ENCODE data around the gene TPRG1. TPM values are rescaled to one million over a fixed set of nuclear protein-coding genes. Genes with fewer than 3 reads are reported as not detected.

Gene TPRG1
- total RNA-seq, 1 donor from 2014 or later = 23.4 TPM

DNA sequence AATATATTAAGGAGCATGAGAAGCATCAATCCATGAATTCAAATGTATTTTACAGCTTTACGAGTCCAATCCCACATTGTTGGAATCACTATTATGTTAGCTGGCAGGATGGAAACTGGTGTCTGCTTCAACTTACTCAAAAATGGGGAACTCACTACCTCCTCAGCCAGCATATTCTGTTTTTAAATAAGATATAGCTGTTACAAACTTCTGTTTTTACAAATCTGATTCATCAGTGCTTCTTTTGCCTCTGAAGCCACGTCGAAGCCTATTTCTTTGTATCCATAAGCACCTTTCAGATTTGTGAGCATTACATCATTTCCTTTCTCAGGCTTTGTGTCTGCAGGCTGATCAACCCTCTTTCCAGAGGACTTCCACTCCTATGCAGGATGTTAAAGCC lies 105.9 kb downstream of the TPRG1 start:
- H3K27me3 ChIP-seq (ENCODE audit: low read depth) = no peaks in the 10 kb centered on the region
- TF ChIP-seq, protein P1, sequence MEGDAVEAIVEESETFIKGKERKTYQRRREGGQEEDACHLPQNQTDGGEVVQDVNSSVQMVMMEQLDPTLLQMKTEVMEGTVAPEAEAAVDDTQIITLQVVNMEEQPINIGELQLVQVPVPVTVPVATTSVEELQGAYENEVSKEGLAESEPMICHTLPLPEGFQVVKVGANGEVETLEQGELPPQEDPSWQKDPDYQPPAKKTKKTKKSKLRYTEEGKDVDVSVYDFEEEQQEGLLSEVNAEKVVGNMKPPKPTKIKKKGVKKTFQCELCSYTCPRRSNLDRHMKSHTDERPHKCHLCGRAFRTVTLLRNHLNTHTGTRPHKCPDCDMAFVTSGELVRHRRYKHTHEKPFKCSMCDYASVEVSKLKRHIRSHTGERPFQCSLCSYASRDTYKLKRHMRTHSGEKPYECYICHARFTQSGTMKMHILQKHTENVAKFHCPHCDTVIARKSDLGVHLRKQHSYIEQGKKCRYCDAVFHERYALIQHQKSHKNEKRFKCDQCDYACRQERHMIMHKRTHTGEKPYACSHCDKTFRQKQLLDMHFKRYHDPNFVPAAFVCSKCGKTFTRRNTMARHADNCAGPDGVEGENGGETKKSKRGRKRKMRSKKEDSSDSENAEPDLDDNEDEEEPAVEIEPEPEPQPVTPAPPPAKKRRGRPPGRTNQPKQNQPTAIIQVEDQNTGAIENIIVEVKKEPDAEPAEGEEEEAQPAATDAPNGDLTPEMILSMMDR (IDR thresholded peaks at IDR 0.05) = no peak
- H3K4me3 ChIP-seq = no peak overlapping the region
- peaks cover 17% of the 10 kb centered on the region for H3K4me1 ChIP-seq
- ATAC-seq (peak in 1 of 2 donors; percentile 30), DNase-seq (no peak)
- no peak overlapping the region for H3K27ac ChIP-seq
- no peaks in the 10 kb centered on the region for H3K36me3 ChIP-seq
- no peaks in the 10 kb centered on the region for H3K9me3 ChIP-seq
- intact Hi-C loops (cut with DNase I) = no loop called here

- TF ChIP-seq, protein P1 (IDR thresholded peaks at IDR 0.05) = no peak
- Histone ChIP-seq H3K9me3 (no peaks in the 10 kb centered on the region), H3K36me3 (no peaks in the 10 kb centered on the region), H3K4me3 (no peak overlapping the region), H3K4me1 (peaks cover 17% of the 10 kb centered on the region), H3K27me3 (ENCODE audit: low read depth) (no peaks in the 10 kb centered on the region), H3K27ac (no peak overlapping the region)
- no peak for ATAC-seq
- no peak for DNase-seq
- intact Hi-C loops (cut with DNase I) = no loop called here
Measured at GRCh38 chr3:189278221-189278620, 106.5 kb downstream of the TPRG1 start.

DNA sequence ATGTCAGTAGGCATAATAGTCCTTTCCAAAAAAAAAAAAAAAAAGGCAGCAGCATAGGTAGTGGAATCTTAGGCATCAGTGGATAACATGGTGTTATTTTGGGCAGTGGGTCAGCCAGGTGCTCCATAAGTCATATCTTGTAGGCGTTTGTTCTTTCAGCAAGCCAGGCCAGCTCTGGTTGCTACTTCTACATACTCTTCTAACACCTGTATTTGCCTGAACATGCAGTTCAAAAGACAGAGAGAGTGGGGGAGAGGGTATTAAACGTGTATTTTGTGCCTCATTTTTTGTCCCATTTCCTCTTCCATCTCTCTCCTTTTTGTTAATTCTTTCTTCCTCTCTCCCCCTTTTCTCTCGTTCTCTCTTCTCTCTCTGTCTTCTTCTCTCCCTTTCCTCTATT lies 110.4 kb downstream of the TPRG1 start:
- no peaks in the 10 kb centered on the region for H3K36me3 ChIP-seq
- TF ChIP-seq, protein P1 (IDR thresholded peaks at IDR 0.05) = no peak
- H3K4me1 ChIP-seq = peaks cover 2% of the 10 kb centered on the region
- no peak overlapping the region for H3K4me3 ChIP-seq
- ATAC-seq = no peak
- intact Hi-C loops (cut with DNase I) = no loop called here
- H3K9me3 ChIP-seq = no peaks in the 10 kb centered on the region
- no peaks in the 10 kb centered on the region for H3K27me3 ChIP-seq (ENCODE audit: low read depth)
- no peak for DNase-seq
- H3K27ac ChIP-seq = no peak overlapping the region

DNA sequence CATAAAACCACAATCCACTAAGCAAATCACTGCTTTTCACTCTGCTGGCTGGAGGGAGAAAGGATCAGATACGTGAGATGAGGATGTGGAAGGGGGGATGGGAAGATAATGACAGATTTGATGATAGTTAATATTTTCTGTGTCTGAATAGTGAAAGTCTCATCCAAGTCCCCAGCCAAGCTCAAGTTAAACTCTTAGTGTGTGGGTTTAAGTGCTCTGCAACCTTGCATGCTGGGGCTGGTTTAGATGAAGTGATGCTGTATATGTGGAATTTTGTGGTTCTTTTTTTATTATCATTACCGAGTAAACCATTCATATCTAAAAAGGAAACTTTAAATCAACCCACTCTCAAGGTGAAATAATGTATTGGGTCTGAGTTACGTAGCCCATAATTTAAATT lies 111.0 kb downstream of the TPRG1 start:
- intact Hi-C loops (cut with DNase I) = no loop called here
- Histone ChIP-seq H3K4me1 (no peaks in the 10 kb centered on the region), H3K36me3 (no peaks in the 10 kb centered on the region), H3K27me3 (ENCODE audit: low read depth) (no peaks in the 10 kb centered on the region), H3K9me3 (no peaks in the 10 kb centered on the region), H3K27ac (no peak overlapping the region), H3K4me3 (no peak overlapping the region)
- ATAC-seq (no peak), DNase-seq (no peak)
- TF ChIP-seq, protein P1 (IDR thresholded peaks at IDR 0.05) = no peak

DNA sequence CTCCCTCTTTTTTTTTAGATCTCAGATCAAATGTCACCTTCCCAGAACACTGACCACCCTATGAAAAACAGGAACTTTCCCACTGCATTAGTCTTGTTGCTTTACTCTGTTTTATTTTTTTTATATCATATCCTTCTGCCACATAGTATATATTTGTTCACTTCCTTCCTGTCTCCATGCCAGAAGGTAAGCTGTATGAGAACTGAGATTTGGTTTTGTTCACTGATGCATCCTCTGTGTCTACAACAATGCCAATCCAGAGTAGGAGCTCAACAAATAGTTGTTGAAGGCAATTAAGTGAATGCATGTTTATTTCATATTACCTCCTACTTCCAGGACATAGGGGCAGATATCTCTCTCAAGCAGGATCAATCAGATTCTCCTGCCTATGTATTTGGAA lies 114.4 kb downstream of the TPRG1 start:
- DNase-seq = no peak
- no peaks in the 10 kb centered on the region for H3K36me3 ChIP-seq
- ATAC-seq = no peak

More for the DNA sequence above, 114.4 kb downstream of the TPRG1 start:
- Histone ChIP-seq H3K27me3 (ENCODE audit: low read depth) (no peaks in the 10 kb centered on the region), H3K4me3 (no peak overlapping the region), H3K27ac (no peak overlapping the region), H3K4me1 (no peaks in the 10 kb centered on the region), H3K9me3 (no peaks in the 10 kb centered on the region)
- intact Hi-C loops (cut with DNase I) = no loop called here
- TF ChIP-seq, protein P1 (IDR thresholded peaks at IDR 0.05) = no peak
